ENCODE data around the gene HTR4.

The HTR4 gene

DNA sequence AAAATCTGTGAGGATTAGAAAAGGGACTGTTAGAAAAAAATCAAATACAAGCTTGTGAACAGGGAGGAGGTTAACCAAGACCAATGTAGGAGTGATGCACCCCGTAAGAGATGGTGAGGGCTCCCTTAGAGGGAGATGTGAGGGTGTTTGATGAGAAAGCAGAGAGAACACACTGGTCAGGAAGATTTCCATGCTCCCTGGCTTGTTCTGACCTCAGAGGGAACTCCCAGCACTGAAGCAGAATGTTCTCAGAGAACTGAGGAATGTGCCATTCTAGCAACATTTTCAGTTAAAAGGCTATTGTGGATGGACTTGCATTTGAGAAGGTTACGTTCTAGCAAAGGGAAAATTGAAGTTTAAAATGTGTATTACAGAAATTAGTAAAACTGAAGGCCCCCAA lies 110.6 kb downstream of the HTR4 start:
- no peak overlapping the region for H3K9ac ChIP-seq (ENCODE audit: low read depth, low read length, poor library complexity, severe bottlenecking)
- H3K4me1 ChIP-seq (ENCODE audit: insufficient read depth, low read length, poor library complexity, severe bottlenecking) = no peaks in the 10 kb centered on the region
- H3F3A ChIP-seq (ENCODE audit: low read depth) = no peaks in the 10 kb centered on the region
- H3K27me3 ChIP-seq (ENCODE audit: insufficient read depth, low read length, poor library complexity, severe bottlenecking) = no peaks in the 10 kb centered on the region
- no peak overlapping the region for H3K4me2 ChIP-seq (ENCODE audit: low read depth, low read length, poor library complexity, severe bottlenecking)
- no peaks in the 10 kb centered on the region for H4K20me1 ChIP-seq (ENCODE audit: insufficient read depth, low read length, poor library complexity, severe bottlenecking)
- H3K36me3 ChIP-seq (ENCODE audit: insufficient read depth, low read length) = no peaks in the 10 kb centered on the region
- no peak overlapping the region for H3K4me3 ChIP-seq (ENCODE audit: low read length, poor library complexity, severe bottlenecking)
- H3K79me2 ChIP-seq (ENCODE audit: insufficient read depth, low read length) = no peaks in the 10 kb centered on the region
- H3K9me2 ChIP-seq (replicated peaks; ENCODE audit: low read depth, low read length) = no peaks in the 10 kb centered on the region
- no peaks in the 10 kb centered on the region for H3K9me3 ChIP-seq (ENCODE audit: insufficient read depth, low read depth, low read length)
- no peak overlapping the region for H2AFZ ChIP-seq (ENCODE audit: low read length)
- TF ChIP-seq, protein P1, sequence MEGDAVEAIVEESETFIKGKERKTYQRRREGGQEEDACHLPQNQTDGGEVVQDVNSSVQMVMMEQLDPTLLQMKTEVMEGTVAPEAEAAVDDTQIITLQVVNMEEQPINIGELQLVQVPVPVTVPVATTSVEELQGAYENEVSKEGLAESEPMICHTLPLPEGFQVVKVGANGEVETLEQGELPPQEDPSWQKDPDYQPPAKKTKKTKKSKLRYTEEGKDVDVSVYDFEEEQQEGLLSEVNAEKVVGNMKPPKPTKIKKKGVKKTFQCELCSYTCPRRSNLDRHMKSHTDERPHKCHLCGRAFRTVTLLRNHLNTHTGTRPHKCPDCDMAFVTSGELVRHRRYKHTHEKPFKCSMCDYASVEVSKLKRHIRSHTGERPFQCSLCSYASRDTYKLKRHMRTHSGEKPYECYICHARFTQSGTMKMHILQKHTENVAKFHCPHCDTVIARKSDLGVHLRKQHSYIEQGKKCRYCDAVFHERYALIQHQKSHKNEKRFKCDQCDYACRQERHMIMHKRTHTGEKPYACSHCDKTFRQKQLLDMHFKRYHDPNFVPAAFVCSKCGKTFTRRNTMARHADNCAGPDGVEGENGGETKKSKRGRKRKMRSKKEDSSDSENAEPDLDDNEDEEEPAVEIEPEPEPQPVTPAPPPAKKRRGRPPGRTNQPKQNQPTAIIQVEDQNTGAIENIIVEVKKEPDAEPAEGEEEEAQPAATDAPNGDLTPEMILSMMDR (conservative IDR thresholded peaks at IDR 0.05; ENCODE audit: low read length) = no peak
- no peak for TF ChIP-seq EZH2phosphoT487 (IDR thresholded peaks at IDR 0.05; ENCODE audit: borderline replicate concordance)

DNA sequence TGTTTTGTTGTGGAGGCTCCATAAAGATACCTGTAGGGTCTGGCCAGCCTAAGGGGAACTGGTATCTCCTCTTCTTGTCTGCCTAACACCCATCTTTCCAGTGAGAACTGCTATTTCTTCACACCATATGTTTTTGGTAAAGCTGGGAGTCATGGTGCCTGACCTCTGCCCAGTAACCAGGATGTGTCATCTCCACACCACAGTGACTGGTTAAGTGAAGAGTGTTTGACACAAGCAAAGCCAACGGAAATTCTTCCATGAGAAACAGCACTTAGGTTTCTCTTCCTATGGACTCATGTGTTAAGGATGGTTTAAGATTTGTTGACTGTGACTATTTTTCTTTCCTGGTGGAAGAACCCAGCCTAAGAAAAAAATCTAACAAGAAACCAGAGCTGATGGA lies 111.5 kb downstream of the HTR4 start:
- Histone ChIP-seq H3K9me3 (ENCODE audit: insufficient read depth, low read depth, low read length) (no peaks in the 10 kb centered on the region), H3K27me3 (ENCODE audit: insufficient read depth, low read length, poor library complexity, severe bottlenecking) (no peaks in the 10 kb centered on the region), H3K4me2 (ENCODE audit: low read depth, low read length, poor library complexity, severe bottlenecking) (no peak overlapping the region), H4K20me1 (ENCODE audit: insufficient read depth, low read length, poor library complexity, severe bottlenecking) (no peaks in the 10 kb centered on the region), H2AFZ (ENCODE audit: low read length) (no peak overlapping the region), H3K79me2 (ENCODE audit: insufficient read depth, low read length) (no peaks in the 10 kb centered on the region), H3K9me2 (replicated peaks; ENCODE audit: low read depth, low read length) (no peaks in the 10 kb centered on the region), H3K9ac (ENCODE audit: low read depth, low read length, poor library complexity, severe bottlenecking) (no peak overlapping the region), H3F3A (ENCODE audit: low read depth) (no peaks in the 10 kb centered on the region), H3K36me3 (ENCODE audit: insufficient read depth, low read length) (no peaks in the 10 kb centered on the region), H3K4me3 (ENCODE audit: low read length, poor library complexity, severe bottlenecking) (no peak overlapping the region), H3K4me1 (ENCODE audit: insufficient read depth, low read length, poor library complexity, severe bottlenecking) (no peaks in the 10 kb centered on the region)
- TF ChIP-seq, protein P1 (conservative IDR thresholded peaks at IDR 0.05; ENCODE audit: low read length) = no peak
- no peak for TF ChIP-seq EZH2phosphoT487 (IDR thresholded peaks at IDR 0.05; ENCODE audit: borderline replicate concordance)

- H2AFZ ChIP-seq (ENCODE audit: low read length) = no peak overlapping the region
- H3K4me3 ChIP-seq (ENCODE audit: low read length, poor library complexity, severe bottlenecking) = no peak overlapping the region
- H4K20me1 ChIP-seq (ENCODE audit: insufficient read depth, low read length, poor library complexity, severe bottlenecking) = no peaks in the 10 kb centered on the region
- no peak overlapping the region for H3K9ac ChIP-seq (ENCODE audit: low read depth, low read length, poor library complexity, severe bottlenecking)
- no peak for TF ChIP-seq EZH2phosphoT487 (IDR thresholded peaks at IDR 0.05; ENCODE audit: borderline replicate concordance)
- TF ChIP-seq, protein P1 (conservative IDR thresholded peaks at IDR 0.05; ENCODE audit: low read length) = no peak
- no peaks in the 10 kb centered on the region for H3K36me3 ChIP-seq (ENCODE audit: insufficient read depth, low read length)
- H3K27me3 ChIP-seq (ENCODE audit: insufficient read depth, low read length, poor library complexity, severe bottlenecking) = no peaks in the 10 kb centered on the region
- H3K4me2 ChIP-seq (ENCODE audit: low read depth, low read length, poor library complexity, severe bottlenecking) = no peak overlapping the region
- no peaks in the 10 kb centered on the region for H3F3A ChIP-seq (ENCODE audit: low read depth)
- no peaks in the 10 kb centered on the region for H3K4me1 ChIP-seq (ENCODE audit: insufficient read depth, low read length, poor library complexity, severe bottlenecking)
- no peaks in the 10 kb centered on the region for H3K9me3 ChIP-seq (ENCODE audit: insufficient read depth, low read depth, low read length)
- H3K79me2 ChIP-seq (ENCODE audit: insufficient read depth, low read length) = no peaks in the 10 kb centered on the region
- no peaks in the 10 kb centered on the region for H3K9me2 ChIP-seq (replicated peaks; ENCODE audit: low read depth, low read length)
These were observed 113.1 kb downstream of the HTR4 start for GRCh38 chr5:148541054-148541835.
